Loucy (cell line): ENCODE measurements around the gene AQP12B.
"Not testable (repeated sequence)": the region's sequence is repeated elsewhere in the genome, so short reads cannot be mapped to it uniquely, and the experiment has no call there.

Source experiments
- H2AFZ ChIP-seq: fragments of 200-600 bp; sonication (generic); 2 replicates; pipeline ENCODE4 v1.6.0; 2016; ENCODE audit warnings: antibody characterized with exemption, mild to moderate bottlenecking, low read length, moderate library complexity
- H3F3A ChIP-seq: fragments of 200-600 bp; 2 replicates; pipeline ENCODE4 v1.6.0; 2016; ENCODE audit warnings: antibody characterized with exemption, low read depth, mild to moderate bottlenecking
- H3K27me3 ChIP-seq: fragments of 200-600 bp; sonication (generic); 2 replicates; pipeline ENCODE4 v1.6.1; 2014; ENCODE audit warnings: low read length, mild to moderate bottlenecking; ENCODE audit not compliant: insufficient read depth, poor library complexity, severe bottlenecking
- H3K36me3 ChIP-seq: fragments of 200-600 bp; sonication (generic); 2 replicates; pipeline ENCODE4 v1.6.1; 2016; ENCODE audit warnings: low read length; ENCODE audit not compliant: insufficient read depth
- H3K4me1 ChIP-seq: fragments of 200-600 bp; sonication (generic); 2 replicates; pipeline ENCODE4 v1.5.1; 2014; ENCODE audit warnings: low read length, mild to moderate bottlenecking; ENCODE audit not compliant: insufficient read depth, poor library complexity, severe bottlenecking
- H3K4me2 ChIP-seq: fragments of 200-600 bp; sonication (generic); 2 replicates; pipeline ENCODE4 v1.6.0; 2014; ENCODE audit warnings: antibody characterized with exemption, low read length, low read depth, mild to moderate bottlenecking; ENCODE audit not compliant: poor library complexity, severe bottlenecking
- H3K4me3 ChIP-seq: fragments of 200-600 bp; sonication (generic); 2 replicates; pipeline ENCODE4 v1.5.1; 2014; ENCODE audit warnings: low read length, mild to moderate bottlenecking, mixed read lengths; ENCODE audit not compliant: poor library complexity, severe bottlenecking
- H3K79me2 ChIP-seq: fragments of 200-600 bp; sonication (generic); 2 replicates; pipeline ENCODE4 v1.6.1; 2014; ENCODE audit warnings: low read length; ENCODE audit not compliant: insufficient read depth
- H3K9ac ChIP-seq: fragments of 200-600 bp; sonication (generic); 2 replicates; pipeline ENCODE4 v1.6.0; 2014; ENCODE audit warnings: mild to moderate bottlenecking, low read depth, low read length, moderate library complexity; ENCODE audit not compliant: poor library complexity, severe bottlenecking
- H3K9me2 ChIP-seq: fragments of 200-600 bp; sonication (generic); replicated peaks from 2 replicates; pipeline ENCODE4 v1.6.1; 2016; ENCODE audit warnings: low read depth, low read length, mixed read lengths
- H3K9me3 ChIP-seq: fragments of 200-600 bp; sonication (generic); 2 replicates; pipeline ENCODE4 v1.6.1; 2014; ENCODE audit warnings: mild to moderate bottlenecking, antibody characterized with exemption, low read length, low read depth; ENCODE audit not compliant: insufficient read depth
- H4K20me1 ChIP-seq: fragments of 200-600 bp; sonication (generic); 2 replicates; pipeline ENCODE4 v1.6.0; 2014; ENCODE audit warnings: antibody characterized with exemption, low read length, mild to moderate bottlenecking; ENCODE audit not compliant: insufficient read depth, poor library complexity, severe bottlenecking

AQP12B gene

GRCh38 chr2:240694304-240694703 lies 11.6 kb upstream of the AQP12B start:
- not testable (repeated sequence) for H3K4me3 ChIP-seq, H3K9ac ChIP-seq, H3F3A ChIP-seq, H3K4me2 ChIP-seq, H3K9me3 ChIP-seq, H4K20me1 ChIP-seq, H3K4me1 ChIP-seq, H2AFZ ChIP-seq, H3K27me3 ChIP-seq, H3K79me2 ChIP-seq, H3K9me2 ChIP-seq, H3K36me3 ChIP-seq

DNA sequence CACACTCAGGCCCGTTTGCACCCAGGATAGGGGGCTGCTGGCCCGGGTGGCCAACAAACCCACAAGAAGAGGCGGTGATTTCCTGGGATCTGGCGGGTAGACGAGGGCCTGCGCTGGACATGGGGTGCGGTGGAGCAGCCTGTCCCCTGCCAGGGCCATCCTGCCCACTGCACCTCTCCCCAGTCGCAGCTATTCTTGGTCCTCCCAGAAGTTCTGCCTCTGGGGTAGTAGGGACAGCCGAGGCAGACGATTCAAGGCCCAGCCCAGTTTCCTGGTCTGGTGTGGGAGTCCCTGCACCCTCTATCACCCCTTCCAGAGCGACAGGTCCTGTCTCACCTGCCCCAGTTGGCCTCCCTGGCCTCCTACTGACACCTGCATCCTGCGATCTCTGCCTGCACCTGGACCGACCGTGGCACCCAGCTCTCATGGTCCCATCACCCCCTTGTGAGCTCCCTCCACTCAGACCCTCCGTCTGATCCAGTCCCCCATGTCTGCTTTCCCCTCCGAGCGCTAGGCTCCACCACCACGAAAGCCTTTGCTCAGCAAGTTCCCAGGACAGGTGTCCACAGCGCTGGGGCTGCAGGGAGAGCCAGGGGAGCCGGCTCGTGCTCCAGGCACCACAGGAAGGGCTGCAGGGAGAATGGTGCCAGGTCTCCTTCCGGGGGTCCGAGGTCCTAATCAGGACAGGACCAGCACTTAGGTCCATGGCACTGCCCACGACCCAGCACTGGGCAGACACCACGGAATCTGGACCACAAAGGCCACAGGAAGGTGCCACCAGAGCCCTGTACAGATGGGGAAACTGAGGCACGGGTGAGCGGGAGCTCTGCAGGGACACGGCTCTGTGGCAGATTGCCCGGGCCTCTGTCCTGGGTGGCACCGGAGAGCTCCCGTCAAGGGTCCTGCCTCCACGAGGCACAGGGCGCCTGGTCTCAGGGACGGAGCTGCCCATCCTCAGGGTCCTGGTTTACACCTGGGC lies 10.2 kb upstream of the AQP12B start:
- not testable (repeated sequence) for H3K36me3 ChIP-seq, H3K4me1 ChIP-seq, H3K79me2 ChIP-seq, H4K20me1 ChIP-seq, H3K4me3 ChIP-seq, H3K27me3 ChIP-seq, H2AFZ ChIP-seq, H3K9ac ChIP-seq, H3K9me3 ChIP-seq, H3K4me2 ChIP-seq, H3F3A ChIP-seq, H3K9me2 ChIP-seq

GRCh38 chr2:240691631-240692420 lies 9.1 kb upstream of the AQP12B start, which contains the start of gene AQP12A:
Gene AQP12A (plus strand): TSS chr2:240691866. CDS start chr2:240691914, 48 bp downstream.
- H3K36me3 ChIP-seq, H3K4me3 ChIP-seq, H3K9me3 ChIP-seq, H2AFZ ChIP-seq, H3K9me2 ChIP-seq, H3K9ac ChIP-seq, H3F3A ChIP-seq, H4K20me1 ChIP-seq, H3K79me2 ChIP-seq, H3K27me3 ChIP-seq, H3K4me2 ChIP-seq, H3K4me1 ChIP-seq: not testable (repeated sequence)

- not testable (repeated sequence) for H2AFZ ChIP-seq, H3K27me3 ChIP-seq, H3K4me3 ChIP-seq
Measured at GRCh38 chr2:240691075-240691427, 8.4 kb upstream of the AQP12B start.

DNA sequence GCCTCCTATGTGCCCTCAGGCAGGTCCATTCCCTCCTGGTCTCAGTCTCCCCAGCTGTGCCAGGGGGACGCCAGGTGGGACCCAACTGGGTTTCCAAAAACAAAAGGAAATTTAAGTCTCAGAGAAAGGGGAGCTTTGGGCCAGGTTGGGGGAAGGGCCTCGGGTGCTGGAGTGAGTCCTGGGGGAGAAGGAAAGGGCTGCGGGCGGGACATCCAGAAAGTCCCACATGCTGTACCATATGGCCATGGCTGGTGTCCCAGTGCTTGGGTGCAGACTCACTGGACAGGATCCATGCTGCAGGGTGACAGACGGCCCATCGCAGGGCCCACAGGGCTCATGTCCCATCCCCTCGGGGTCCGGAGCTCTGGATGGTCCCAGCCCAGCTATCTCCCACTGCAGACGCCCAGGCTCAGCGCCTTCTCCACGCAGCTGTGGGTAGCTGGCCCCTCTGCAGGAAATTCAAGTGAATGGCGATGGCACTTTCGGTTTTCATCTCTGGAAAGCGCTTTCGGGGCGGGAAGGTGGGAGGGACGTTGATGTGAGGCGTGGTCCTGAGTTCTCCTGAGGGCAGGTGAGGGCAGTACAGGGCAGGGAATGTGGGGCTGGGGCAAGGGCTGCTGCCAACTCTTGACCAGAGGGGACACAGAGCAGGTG lies 7.9 kb upstream of the AQP12B start:
- not testable (repeated sequence) for H4K20me1 ChIP-seq, H2AFZ ChIP-seq, H3K9me2 ChIP-seq, H3K9ac ChIP-seq, H3K79me2 ChIP-seq, H3K4me3 ChIP-seq, H3K9me3 ChIP-seq, H3K27me3 ChIP-seq, H3F3A ChIP-seq, H3K4me2 ChIP-seq, H3K4me1 ChIP-seq, H3K36me3 ChIP-seq

More at GRCh38 chr2:240691075-240691427, 8.4 kb upstream of the AQP12B start:
- H3K4me2 ChIP-seq, H3K9me2 ChIP-seq, H3K9ac ChIP-seq, H3F3A ChIP-seq, H3K9me3 ChIP-seq, H3K4me1 ChIP-seq, H3K79me2 ChIP-seq, H3K36me3 ChIP-seq, H4K20me1 ChIP-seq: not testable (repeated sequence)
